Hepatic stellate cell (primary cell): ENCODE results near the gene ATCAY.

Experiments
- DNase-seq: peaks from one replicate; pipeline ENCODE4 v3.0.0; 2011; ENCODE audit warnings: low spot score

ATCAY gene

GRCh38 chr19:3970313-3970807 is 89.9 kb downstream of the ATCAY start:
- no peak for DNase-seq

- peak; percentile 98 for DNase-seq
These were observed 90.5 kb downstream of the ATCAY start, which contains the start of gene DAPK3 for GRCh38 chr19:3970808-3971598. Gene DAPK3, minus strand, starts transcription at chr19:3971099. Its CDS starts 1,364 bp downstream, at chr19:3969735.

- no peak for DNase-seq
These were observed 94.7 kb downstream of the ATCAY start for GRCh38 chr19:3975144-3975543.

- DNase-seq = no peak
These were observed 95.2 kb downstream of the ATCAY start for GRCh38 chr19:3975637-3976087.

- DNase-seq = peak; percentile 57
These were observed 96.2 kb downstream of the ATCAY start for GRCh38 chr19:3976495-3977241.
